Stimulated activated naive CD8-positive, alpha-beta T cell treated with anti-CD3 and anti-CD28 coated beads, Interleukin-15, Interleukin-2, amounts not matched to agents 100 ng/mL and 50 ng/mL, for 24 hours (primary cell): ENCODE results near the gene COQ10A.
"Not testable (repeated sequence)": the region's sequence is repeated elsewhere in the genome, so short reads cannot be mapped to it uniquely, and the experiment has no call there.

Source experiments
- H3K27ac Mint-ChIP-seq: one replicate; pipeline ENCODE4 v1.8.0; 2021; ENCODE audit warnings: mild to moderate bottlenecking, mixed read lengths
- H3K27me3 Mint-ChIP-seq: one replicate; pipeline ENCODE4 v1.8.0; 2021; ENCODE audit warnings: mixed read lengths
- H3K36me3 Mint-ChIP-seq: one replicate; pipeline ENCODE4 v1.8.0; 2021; ENCODE audit warnings: low read depth, mixed read lengths
- H3K4me1 Mint-ChIP-seq: one replicate; pipeline ENCODE4 v1.8.0; 2021; ENCODE audit warnings: low read depth, mixed read lengths
- H3K4me3 Mint-ChIP-seq: one replicate; pipeline ENCODE4 v1.8.0; 2021; ENCODE audit warnings: mild to moderate bottlenecking, mixed read lengths
- H3K9me3 Mint-ChIP-seq: one replicate; pipeline ENCODE4 v1.8.0; 2021; ENCODE audit warnings: mixed read lengths

The COQ10A gene

DNA sequence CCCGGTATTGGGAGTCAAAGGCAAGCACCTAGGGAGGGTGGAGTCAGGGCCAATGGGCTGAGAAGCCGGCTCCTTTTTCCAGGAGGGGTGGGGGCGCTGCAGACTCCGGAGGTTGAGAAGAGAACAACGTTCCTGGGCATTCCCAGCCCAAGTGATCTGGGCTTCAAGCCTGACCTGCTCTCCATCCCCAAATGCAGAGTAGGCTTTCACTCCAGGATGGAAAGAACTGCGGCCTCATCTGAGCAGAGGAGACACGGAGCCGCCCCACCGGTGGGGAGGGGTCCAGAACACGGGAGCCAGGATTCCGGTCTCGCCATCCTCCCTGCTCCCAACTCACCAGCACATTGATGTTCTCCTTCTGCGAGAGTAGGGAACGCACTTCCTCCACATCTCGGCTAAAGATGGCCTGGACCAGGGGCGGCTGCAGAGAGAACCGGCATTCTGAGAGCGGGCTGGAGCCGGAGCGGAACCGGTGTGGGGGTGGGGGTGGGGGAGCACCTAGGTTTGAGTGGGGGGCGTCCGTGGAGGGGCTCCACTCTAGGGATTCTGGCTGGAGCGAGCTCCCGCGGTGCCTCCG lies 9.2 kb upstream of the COQ10A start:
- Mint-ChIP-seq H3K9me3 (no peaks in the 10 kb centered on the region), H3K27me3 (no peaks in the 10 kb centered on the region), H3K36me3 (peaks cover 31% of the 10 kb centered on the region), H3K27ac (peak overlapping the region; percentile 57), H3K4me1 (peaks cover 20% of the 10 kb centered on the region), H3K4me3 (peak overlapping the region; percentile 88)

DNA sequence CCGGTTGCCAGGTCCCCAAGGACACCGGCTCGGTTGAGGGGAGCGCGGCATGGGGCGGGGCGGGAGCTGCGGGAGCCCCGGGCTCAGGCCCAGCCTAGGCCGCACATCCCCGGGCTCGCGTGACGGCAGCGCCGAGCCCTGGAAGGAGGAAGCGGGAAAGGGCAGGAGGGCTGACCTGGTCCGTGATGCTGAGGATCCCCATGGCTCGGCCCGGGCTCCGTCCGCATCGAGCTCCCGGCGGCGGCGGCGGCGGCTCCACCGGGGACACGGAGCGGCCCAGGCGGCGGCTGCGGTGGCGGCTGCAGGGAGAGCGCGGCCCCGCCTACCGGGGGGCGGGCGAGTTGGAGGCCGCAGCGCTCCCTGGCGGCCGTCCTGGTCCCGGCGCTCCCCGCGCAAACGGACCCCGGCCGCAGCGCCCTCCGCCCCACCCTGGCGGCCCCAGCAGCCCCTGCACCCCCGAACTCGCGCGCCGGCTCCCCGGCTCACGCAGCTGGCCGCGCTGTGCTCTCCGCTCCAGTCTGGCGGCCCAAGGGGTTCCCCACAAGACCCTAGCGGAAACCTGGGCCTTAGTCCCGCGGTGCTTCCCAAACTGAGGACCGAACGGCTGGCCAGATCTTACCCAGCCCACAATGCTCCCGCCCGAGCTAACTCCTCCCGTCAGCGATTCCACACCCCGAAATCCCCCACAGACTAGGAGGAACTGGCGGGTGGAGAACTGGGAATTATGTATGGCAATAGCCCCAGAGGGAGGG lies 8.5 kb upstream of the COQ10A start, which contains the start of gene ANKRD52:
Gene ANKRD52, minus strand, starts transcription at position 317 of the 752 bp plus-strand sequence. Its CDS starts 115 bp downstream, at position 202.
- Mint-ChIP-seq H3K36me3 (peaks cover 25% of the 10 kb centered on the region), H3K27me3 (no peaks in the 10 kb centered on the region), H3K4me1 (peaks cover 20% of the 10 kb centered on the region), H3K27ac (peak within 1 kb of the TSS; percentile 86), H3K4me3 (peak within 1 kb of the TSS; percentile 88), H3K9me3 (no peaks in the 10 kb centered on the region)

DNA sequence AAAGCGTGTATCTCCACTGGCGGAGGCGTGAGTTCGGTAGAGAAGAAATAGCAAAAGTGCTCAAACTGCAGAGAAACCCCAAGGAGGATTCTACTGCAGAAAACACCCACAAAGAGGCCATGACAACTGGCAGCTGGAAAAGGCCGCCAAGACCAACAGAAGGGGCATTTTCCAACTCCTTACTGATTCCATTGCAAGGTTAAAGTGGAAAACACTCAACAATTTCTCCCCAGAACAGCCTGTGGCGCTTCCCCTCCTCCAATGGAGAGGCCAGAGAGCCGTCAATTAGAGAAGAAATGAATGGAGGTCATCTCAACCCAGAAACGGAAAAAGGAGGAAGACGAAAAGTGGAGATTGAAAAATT lies 7.9 kb upstream of the COQ10A start:
- no peaks in the 10 kb centered on the region for H3K9me3 Mint-ChIP-seq
- H3K4me3 Mint-ChIP-seq: peak overlapping the region; percentile 88
- no peaks in the 10 kb centered on the region for H3K27me3 Mint-ChIP-seq
- H3K27ac Mint-ChIP-seq: peak overlapping the region; percentile 86
- H3K4me1 Mint-ChIP-seq: peaks cover 20% of the 10 kb centered on the region
- H3K36me3 Mint-ChIP-seq: peaks cover 19% of the 10 kb centered on the region

DNA sequence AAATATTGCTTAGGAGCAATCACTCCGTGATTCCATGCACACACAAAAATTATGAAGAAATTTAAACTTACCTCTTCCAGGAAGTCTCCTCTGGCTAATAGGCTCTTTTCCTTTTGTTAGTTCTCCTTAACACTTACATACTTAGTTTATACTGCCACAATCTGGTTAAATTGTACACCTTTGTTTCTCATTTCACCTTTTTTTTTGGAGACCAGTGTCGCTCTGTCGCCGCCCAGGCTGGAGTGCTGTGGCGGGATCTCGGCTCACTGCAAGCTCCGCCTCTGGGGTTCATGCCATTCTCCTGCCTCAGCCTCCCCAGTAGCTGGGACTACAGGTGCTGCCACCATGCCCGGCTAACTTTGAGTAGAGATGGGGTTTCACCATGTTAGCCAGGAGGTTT lies 6.4 kb upstream of the COQ10A start:
- Mint-ChIP-seq H3K9me3 (no peaks in the 10 kb centered on the region), H3K27me3 (no peaks in the 10 kb centered on the region), H3K36me3 (peaks cover 9% of the 10 kb centered on the region), H3K27ac (peak overlapping the region; percentile 65), H3K4me3 (peak overlapping the region; percentile 30), H3K4me1 (peaks cover 20% of the 10 kb centered on the region)

DNA sequence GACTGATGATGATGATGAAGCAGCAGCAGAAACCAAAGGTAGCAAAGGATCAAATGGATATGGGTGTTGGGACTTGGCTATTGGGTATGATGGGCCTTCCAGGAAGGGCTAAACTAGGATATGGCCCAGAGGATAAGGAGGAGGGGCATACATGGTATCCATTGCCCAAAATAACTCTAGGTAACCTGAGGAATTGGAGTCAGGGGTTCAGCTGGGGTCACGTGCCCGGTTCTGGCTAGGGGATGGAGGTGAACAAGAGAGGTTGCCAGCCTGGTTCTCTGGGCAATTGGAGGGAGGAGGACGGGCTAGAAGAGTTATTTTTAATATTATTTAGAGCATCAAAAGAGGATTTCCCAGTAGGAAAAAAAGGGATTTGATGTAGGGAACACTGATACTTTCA lies 5.8 kb upstream of the COQ10A start:
- H3K27me3 Mint-ChIP-seq: no peaks in the 10 kb centered on the region

DNA sequence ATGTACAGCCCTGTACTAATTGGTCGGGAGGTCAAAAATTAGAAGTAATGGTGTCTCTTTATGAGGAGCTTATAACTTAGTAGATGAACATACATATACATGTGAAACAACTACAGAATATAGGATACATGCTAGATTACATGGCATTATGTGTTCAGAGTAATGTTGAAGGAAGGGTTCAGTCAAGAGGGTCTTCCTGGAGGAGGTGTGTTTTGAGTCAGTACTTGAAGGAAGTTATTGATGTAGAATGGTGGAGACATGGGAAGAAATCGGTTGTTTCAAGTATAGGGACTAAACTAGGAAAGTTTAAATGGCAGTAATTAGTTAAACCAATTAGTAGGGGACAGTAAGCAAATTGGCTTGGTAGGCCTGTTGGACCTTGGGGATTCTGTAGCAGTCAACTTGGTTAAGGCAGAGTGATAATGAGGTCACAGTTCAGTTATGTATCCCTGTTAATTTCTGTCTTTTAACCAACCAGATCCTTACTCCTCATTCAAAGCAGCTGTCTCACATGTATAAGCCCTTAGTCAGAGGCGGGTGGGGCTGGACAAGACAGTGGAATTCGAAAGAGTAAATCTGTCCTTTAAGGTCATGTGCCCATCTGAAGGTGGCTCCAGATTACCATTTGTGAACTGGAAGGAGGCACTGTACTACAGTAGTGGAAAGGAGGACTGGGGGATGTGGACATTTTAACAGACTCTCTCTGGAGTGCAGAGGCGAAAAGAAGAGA lies 5.1 kb upstream of the COQ10A start:
- H3K4me1 Mint-ChIP-seq: peaks cover 23% of the 10 kb centered on the region
- H3K27ac Mint-ChIP-seq: no peak overlapping the region
- H3K9me3 Mint-ChIP-seq: no peaks in the 10 kb centered on the region
- H3K36me3 Mint-ChIP-seq: peaks cover 5% of the 10 kb centered on the region
- H3K4me3 Mint-ChIP-seq: no peak overlapping the region
- no peaks in the 10 kb centered on the region for H3K27me3 Mint-ChIP-seq

More for the DNA sequence above, 5.8 kb upstream of the COQ10A start:
- no peak overlapping the region for H3K27ac Mint-ChIP-seq
- H3K4me1 Mint-ChIP-seq: peaks cover 24% of the 10 kb centered on the region
- H3K36me3 Mint-ChIP-seq: peaks cover 8% of the 10 kb centered on the region
- H3K4me3 Mint-ChIP-seq: no peak overlapping the region
- H3K9me3 Mint-ChIP-seq: no peaks in the 10 kb centered on the region

DNA sequence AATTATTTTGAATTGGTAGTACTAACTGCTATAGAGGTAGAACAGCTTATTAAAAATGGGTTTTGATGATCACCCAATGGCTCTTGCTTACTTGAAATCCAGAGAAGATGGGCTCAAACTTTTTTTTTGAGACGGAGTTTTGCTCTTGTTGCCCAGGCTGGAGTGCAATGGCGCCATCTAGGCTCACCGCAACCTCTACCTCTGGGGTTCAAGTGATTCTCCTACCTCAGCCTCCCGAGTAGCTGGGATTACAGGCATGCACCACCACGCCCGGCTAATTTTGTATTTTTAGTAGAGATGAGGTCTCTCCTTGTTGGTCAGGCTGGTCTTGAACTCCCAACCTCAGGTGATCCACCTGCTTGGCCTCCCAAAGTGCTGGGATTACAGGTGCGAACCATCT lies 3.8 kb upstream of the COQ10A start:
- H3K27ac Mint-ChIP-seq, H3K9me3 Mint-ChIP-seq, H3K4me3 Mint-ChIP-seq, H3K27me3 Mint-ChIP-seq, H3K36me3 Mint-ChIP-seq: not testable (repeated sequence)
- H3K4me1 Mint-ChIP-seq: peaks cover 23% of the 10 kb centered on the region

DNA sequence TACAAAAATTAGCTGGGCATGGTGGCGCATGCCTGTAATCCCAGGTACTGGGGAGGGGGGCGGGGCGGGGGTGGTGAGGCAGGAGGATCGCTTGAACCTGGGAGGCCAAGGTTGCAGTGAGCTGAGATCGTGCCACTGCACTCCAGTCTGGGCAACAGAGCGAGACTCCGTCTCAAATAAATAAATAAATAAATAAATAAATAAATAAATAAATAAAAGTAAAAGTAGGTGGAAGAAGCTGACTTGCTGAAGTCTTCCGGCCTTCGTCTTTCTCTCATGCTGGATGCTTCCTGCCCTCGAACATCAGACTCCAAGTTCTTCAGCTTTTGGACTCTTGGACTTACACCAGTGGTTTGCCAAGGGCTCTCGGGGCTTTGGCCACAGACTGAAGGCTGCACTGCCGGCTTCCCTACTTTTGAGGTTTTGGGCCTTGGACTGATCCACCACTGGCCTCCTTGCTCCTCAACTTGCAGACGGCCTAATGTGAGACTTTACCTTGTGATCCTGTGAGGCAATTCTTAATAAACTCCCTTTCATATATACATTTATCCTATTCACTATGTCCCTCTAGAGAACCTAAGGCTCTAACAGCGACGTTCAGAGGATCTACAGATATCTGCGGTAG lies 562 bp upstream of the COQ10A start:
- H3K4me1 Mint-ChIP-seq: peaks cover 17% of the 10 kb centered on the region
- not testable (repeated sequence) for H3K27me3 Mint-ChIP-seq, H3K9me3 Mint-ChIP-seq
- H3K36me3 Mint-ChIP-seq: peaks cover 12% of the 10 kb centered on the region
- peak overlapping the region; percentile 86 for H3K4me3 Mint-ChIP-seq
- peak overlapping the region; percentile 82 for H3K27ac Mint-ChIP-seq

DNA sequence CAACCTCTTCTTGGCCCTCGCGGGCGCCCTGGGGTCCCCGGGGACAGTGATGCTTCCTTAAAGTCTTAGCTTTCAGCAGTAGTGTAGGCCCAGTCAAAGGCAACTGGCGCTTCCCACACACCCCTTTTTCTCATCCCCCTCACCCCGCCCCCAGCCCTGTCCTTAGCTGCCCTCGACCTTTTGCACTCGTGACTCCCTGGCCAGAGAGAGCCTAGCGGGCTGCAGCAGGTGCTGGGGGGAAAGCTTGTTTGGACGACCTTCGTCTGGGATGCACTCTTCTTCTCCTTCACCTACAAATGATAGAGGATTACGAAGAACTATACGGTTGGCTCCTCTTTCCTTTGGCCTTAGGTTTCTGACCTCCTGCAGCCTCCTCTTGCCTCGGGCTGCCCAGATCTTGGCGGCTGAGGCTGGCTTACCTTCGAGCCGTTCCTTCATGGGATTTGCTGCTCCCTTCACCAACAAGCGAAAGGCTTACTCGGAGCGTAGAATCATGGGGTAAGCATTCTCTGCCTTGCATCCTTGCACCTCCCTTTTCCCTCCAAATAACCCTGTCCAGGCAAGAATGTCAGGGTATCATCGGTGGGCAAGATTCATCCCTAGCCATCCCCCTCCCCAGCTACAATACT lies 815 bp downstream of the COQ10A start:
- no peak overlapping the region for H3K27ac Mint-ChIP-seq
- peaks cover 17% of the 10 kb centered on the region for H3K4me1 Mint-ChIP-seq
- H3K9me3 Mint-ChIP-seq: no peaks in the 10 kb centered on the region
- no peaks in the 10 kb centered on the region for H3K27me3 Mint-ChIP-seq
- H3K4me3 Mint-ChIP-seq: peak overlapping the region; percentile 86
- peaks cover 19% of the 10 kb centered on the region for H3K36me3 Mint-ChIP-seq

DNA sequence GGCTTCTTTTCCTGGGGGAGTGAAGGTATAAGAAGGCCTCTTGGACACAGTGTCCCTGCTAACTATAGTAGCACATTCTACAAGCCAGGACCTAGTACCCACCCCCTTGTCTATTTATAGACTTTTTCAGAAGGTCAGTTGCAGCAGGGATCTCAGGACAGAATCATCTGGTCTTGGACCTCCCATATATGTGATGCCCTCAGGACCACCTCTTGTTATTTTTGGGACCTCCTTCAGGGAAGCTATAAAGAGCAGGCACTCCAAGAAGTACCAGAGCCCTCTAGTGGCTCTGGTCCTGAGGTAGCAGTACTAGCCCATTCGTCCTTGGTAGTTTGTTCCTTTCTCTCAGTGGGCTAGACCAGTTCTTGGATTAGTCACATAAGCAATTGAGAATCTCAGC lies 4.3 kb downstream of the COQ10A start:
- Mint-ChIP-seq H3K27ac (no peak overlapping the region), H3K9me3 (no peaks in the 10 kb centered on the region), H3K36me3 (peaks cover 46% of the 10 kb centered on the region), H3K4me3 (no peak overlapping the region), H3K27me3 (no peaks in the 10 kb centered on the region), H3K4me1 (peaks cover 13% of the 10 kb centered on the region)

DNA sequence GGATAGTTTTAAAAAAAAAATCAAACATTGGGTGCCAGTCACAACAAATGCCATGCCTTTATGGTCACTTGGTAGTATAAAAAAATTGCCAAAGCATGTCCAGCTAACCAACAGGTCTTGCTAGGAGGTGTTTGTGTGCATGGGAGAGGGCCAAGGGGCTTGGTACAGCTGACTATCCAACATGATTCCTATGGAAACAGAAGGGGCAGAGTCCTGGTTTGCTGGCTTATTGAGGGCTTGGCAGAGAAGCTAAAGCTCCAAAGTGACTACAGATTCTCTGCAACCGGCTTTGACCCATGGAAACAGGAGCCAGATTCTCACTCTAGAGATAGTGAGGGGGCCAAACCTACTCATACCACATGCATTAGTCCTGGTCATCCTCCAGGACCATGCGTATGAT lies 5.7 kb downstream of the COQ10A start:
- H3K9me3 Mint-ChIP-seq, H3K4me1 Mint-ChIP-seq, H3K27me3 Mint-ChIP-seq, H3K27ac Mint-ChIP-seq, H3K4me3 Mint-ChIP-seq: not testable (repeated sequence)
- H3K36me3 Mint-ChIP-seq: peaks cover 50% of the 10 kb centered on the region

DNA sequence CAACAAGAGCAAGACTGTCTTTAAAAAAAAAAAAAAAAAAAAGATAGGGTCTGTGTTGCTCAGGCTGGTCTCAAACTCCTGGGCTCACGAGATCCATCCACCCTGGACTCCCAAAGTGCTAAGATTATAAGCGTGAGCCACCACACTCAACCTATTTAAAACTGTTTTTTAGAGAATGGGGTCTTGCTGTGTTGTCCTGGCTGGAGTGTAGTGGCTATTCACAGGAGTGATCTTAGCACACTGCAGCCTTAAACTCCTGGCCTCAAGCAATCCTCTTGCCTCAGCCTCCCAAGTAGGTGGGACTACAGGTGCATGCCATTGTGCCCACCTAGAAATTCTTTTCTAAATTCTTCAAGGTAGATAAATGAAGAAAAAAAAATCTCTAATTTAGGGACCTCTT lies 7.6 kb downstream of the COQ10A start:
- Mint-ChIP-seq H3K27me3 (no peaks in the 10 kb centered on the region), H3K36me3 (peaks cover 62% of the 10 kb centered on the region), H3K4me1 (no peaks in the 10 kb centered on the region), H3K9me3 (no peaks in the 10 kb centered on the region), H3K27ac (no peak overlapping the region), H3K4me3 (no peak overlapping the region)

DNA sequence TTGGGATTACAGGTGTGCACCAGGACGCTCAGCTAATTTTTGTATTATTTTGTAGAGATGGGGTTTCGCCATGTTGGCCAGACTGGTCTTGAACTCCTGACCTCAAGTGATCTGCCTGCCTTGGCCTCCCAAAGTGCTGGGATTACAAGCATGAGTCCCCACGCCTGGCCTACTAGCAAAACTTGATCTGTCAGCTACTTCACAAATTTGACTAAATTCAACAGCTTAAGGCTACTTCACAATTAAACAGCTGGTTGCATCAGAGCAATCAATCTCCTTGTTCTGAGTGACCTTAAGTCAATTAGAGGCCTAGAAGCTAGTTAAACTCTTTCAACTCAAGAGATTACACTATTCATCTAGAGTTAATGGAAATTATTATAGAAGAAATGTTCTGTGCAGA lies 12.2 kb downstream of the COQ10A start:
- Mint-ChIP-seq H3K4me1 (no peaks in the 10 kb centered on the region), H3K9me3 (no peaks in the 10 kb centered on the region), H3K27ac (no peak overlapping the region), H3K36me3 (peaks cover 64% of the 10 kb centered on the region), H3K27me3 (no peaks in the 10 kb centered on the region), H3K4me3 (no peak overlapping the region)

DNA sequence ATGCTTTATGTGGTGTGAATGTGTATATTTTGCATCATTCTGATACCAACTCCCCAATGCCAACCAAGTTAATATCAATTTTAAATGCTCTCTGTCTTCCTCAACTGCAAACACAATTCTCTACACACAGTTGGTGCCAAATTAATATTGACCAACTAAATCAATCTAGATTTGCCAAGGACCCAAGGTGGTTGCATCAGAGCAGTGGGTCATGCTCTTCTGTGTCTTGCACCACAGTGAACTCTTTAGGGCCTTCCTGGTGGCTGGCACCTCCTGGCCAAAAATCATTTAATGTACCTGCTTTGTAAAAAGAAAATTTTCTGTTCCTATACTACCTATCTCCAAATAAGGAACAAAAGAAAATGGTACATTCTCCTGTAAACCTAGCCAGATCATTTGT lies 14.1 kb downstream of the COQ10A start:
- Mint-ChIP-seq H3K27me3 (no peaks in the 10 kb centered on the region), H3K36me3 (peaks cover 57% of the 10 kb centered on the region), H3K4me1 (no peaks in the 10 kb centered on the region), H3K27ac (peak overlapping the region; percentile 50), H3K9me3 (no peaks in the 10 kb centered on the region), H3K4me3 (no peak overlapping the region)

DNA sequence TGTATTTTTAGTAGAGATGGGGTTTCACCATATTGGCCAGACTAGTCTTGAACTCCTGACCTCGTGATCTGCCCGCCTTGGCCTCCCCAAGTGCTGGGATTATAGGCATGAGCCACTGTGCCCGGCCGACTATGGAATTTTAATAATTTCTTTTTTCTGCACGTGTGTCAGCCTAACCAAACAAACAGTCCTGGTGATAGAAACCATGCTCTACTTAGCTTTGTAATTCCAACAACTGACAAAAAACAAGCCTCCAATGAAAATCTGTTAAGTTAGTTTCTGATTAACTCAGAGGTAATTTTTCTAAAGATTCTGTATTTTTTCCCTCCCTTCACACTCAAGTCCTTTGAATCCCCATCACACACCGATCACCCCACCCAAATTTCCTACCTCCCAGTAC lies 15.3 kb downstream of the COQ10A start:
- Mint-ChIP-seq H3K27ac (no peak overlapping the region), H3K9me3 (no peaks in the 10 kb centered on the region), H3K27me3 (no peaks in the 10 kb centered on the region), H3K36me3 (peaks cover 61% of the 10 kb centered on the region), H3K4me1 (no peaks in the 10 kb centered on the region), H3K4me3 (no peak overlapping the region)
